K562 (cell line): Measurements from ENCODE around the gene MAP4K1. TPM values are rescaled to one million over a fixed set of nuclear protein-coding genes. Genes with fewer than 3 reads are reported as not detected.

ENCODE experiments used
- ATF6 ChIP-seq: sonication (generic); formaldehyde crosslinking; IDR thresholded peaks from 2 replicates; pipeline ENCODE4 v1.4.0; 2020; ENCODE audit warnings: mild to moderate bottlenecking, missing genetic modification reagents
- CREB3 ChIP-seq: fragments of 450-650 bp; conservative IDR thresholded peaks from 2 replicates; pipeline ENCODE4 v1.6.1; 2016; ENCODE audit warnings: missing genetic modification characterization, low read depth, mild to moderate bottlenecking, missing compliant biosample characterization, moderate library complexity
- ELK1 ChIP-seq: sonication (generic); formaldehyde crosslinking; IDR thresholded peaks from 2 replicates; pipeline ENCODE4 v1.8.1; 2022; ENCODE audit warnings: missing genetic modification reagents
- GATAD2B ChIP-seq: fragments of 450-650 bp; IDR thresholded peaks from 2 replicates; pipeline ENCODE4 v1.6.1; 2017; ENCODE audit warnings: mild to moderate bottlenecking, borderline replicate concordance
- HNRNPH1 ChIP-seq: fragments of 200-400 bp; formaldehyde crosslinking; optimal IDR thresholded peaks from 2 replicates; pipeline ENCODE3; 2017; ENCODE audit warnings: low read depth, mild to moderate bottlenecking, low read length, moderate library complexity
- HSF4 ChIP-seq: fragments of 250-450 bp; sonication (Bioruptor Pico); IDR thresholded peaks from 2 replicates; pipeline ENCODE4 v2.1.2; 2022; ENCODE audit warnings: mild to moderate bottlenecking, moderate library complexity, borderline replicate concordance
- ILF3 ChIP-seq: fragments of 450-650 bp; IDR thresholded peaks from 2 replicates; pipeline ENCODE4 v1.6.1; 2018; ENCODE audit warnings: antibody characterized with exemption, mild to moderate bottlenecking, moderate library complexity, borderline replicate concordance
- MAX ChIP-seq: sonication (generic); formaldehyde crosslinking; IDR thresholded peaks from 2 replicates; pipeline ENCODE4 v1.9.0; 2022; ENCODE audit warnings: mild to moderate bottlenecking, missing genetic modification reagents
- MEF2D ChIP-seq: conservative IDR thresholded peaks from 2 replicates; pipeline ENCODE4 v1.6.1; 2016; ENCODE audit warnings: low read depth, missing genetic modification characterization, missing compliant biosample characterization
- NR4A1 ChIP-seq, 2 experiments: fragments of 250-450 bp in 1 of 2; fragments of 450-650 bp in 1 of 2; sonication (Bioruptor Pico) in 1 of 2; IDR thresholded peaks; 2 replicates each; pipeline versions ENCODE4 v1.4.0 to v1.6.1; 2016 to 2020; ENCODE audit warnings: mild to moderate bottlenecking in 2 of 2, missing compliant biosample characterization in 1 of 2, missing genetic modification characterization in 1 of 2, moderate library complexity in 1 of 2
- SAFB2 ChIP-seq: fragments of 200-400 bp; formaldehyde crosslinking; IDR thresholded peaks from 2 replicates; pipeline ENCODE4 v1.6.1; 2018; ENCODE audit warnings: borderline replicate concordance, low read length, low read depth, moderate library complexity; ENCODE audit not compliant: severe bottlenecking
- ZNF239 ChIP-seq: fragments of 250-450 bp; sonication (Bioruptor Pico); IDR thresholded peaks from 2 replicates; pipeline ENCODE4 v1.4.0; 2020; ENCODE audit warnings: mild to moderate bottlenecking
- ZNF3 ChIP-seq: fragments of 250-450 bp; sonication (Bioruptor Pico); IDR thresholded peaks from 2 replicates; pipeline ENCODE4 v1.5.0; 2021; ENCODE audit warnings: mild to moderate bottlenecking, moderate library complexity
- ZNF449 ChIP-seq: fragments of 250-450 bp; sonication (Bioruptor Pico); IDR thresholded peaks from 2 replicates; pipeline ENCODE4 v1.8.0; 2022; ENCODE audit warnings: moderate library complexity, mild to moderate bottlenecking, inconsistent platforms
- ZNF551 ChIP-seq: fragments of 250-450 bp; sonication (Bioruptor Pico); IDR thresholded peaks from 2 replicates; pipeline ENCODE4 v1.5.0; 2021; ENCODE audit warnings: mild to moderate bottlenecking, moderate library complexity
- polyA plus RNA-seq, 8 experiments: library from polyadenylated mRNA; depleted of rRNA in 4 of 8; stranded (reverse) in 5 of 8; unstranded in 3 of 8; fragments of >200 nt; fragmentation: Nextera tagmentation in 2 of 8; fragmentation: Illumina TruSeq in 1 of 8; extraction: Ambion mirVana in 2 of 8; extraction: Trizol in 1 of 8; gene quantifications; 2 replicates each; pipeline versions ENCODE4 v1.2.1 to v1.2.3, GENCODE V29; 2011 to 2014; ENCODE audit warnings: inconsistent platforms in 1 of 8, missing spikeins in 1 of 8
- total RNA-seq, 7 experiments: library from RNA; depleted of rRNA in 6 of 7; stranded (reverse); fragments of >200 nt in 6 of 7; fragmentation: Illumina TruSeq in 2 of 7; extraction: Trizol in 2 of 7; gene quantifications; 2 replicates each; pipeline versions ENCODE4 v1.2.1 to v1.2.3, GENCODE V29; 2011 to 2021; ENCODE audit warnings: low replicate concordance in 1 of 7

Gene MAP4K1
- total and polyA plus RNA-seq, 9 of the 15 experiments (the other 6 are each of a cell fraction or from before 2014, with no cell fraction given) = 0.14 to 3.2 (median 0.73) TPM; not detected in 1

- TF ChIP-seq ELK1 (CRISPR knock-in tag) (no peak), CREB3 (tag) (peak; percentile 70; the same call in 1 of the 2 replicates), ZNF551 (no peak), MEF2D (no peak), ZNF3 (CRISPR knock-in tag) (no peak), HSF4 (CRISPR knock-in tag) (no peak), ZNF449 (CRISPR knock-in tag) (no peak), SAFB2 (no peak), ZNF239 (CRISPR knock-in tag) (peak; percentile 50; the same call in 1 of the 2 replicates), ILF3 (no peak), ATF6 (0 out of 2 replicates have a peak, but pooled peaks have one; percentile 50), GATAD2B (no peak), MAX (CRISPR knock-in tag) (peak; percentile 93), NR4A1 (CRISPR knock-in tag; IDR thresholded peaks at IDR 0.05) (0 out of 2 replicates have a peak, but pooled peaks have one; percentile 68), NR4A1 (tag; IDR thresholded peaks at IDR 0.05) (no peak), HNRNPH1 (no peak)
These were observed 1.0 kb upstream of the MAP4K1 start, which contains the start of gene EIF3K (continued) for GRCh38 chr19:38618590-38619360.
